Muscle layer of colon (tissue), 2 donors: ENCODE results near the gene MAS1L.

Source experiments
- H3K27ac ChIP-seq: one replicate; pipeline ENCODE4 v1.7.0; 2013; ENCODE audit warnings: low read depth, mild to moderate bottlenecking, low read length, moderate library complexity
- H3K27me3 ChIP-seq, 2 donors: one replicate each; pipeline ENCODE4 v1.7.0; 2013; ENCODE audit warnings: low read length in 2 of 2, mild to moderate bottlenecking in 2 of 2; ENCODE audit not compliant: insufficient read depth in 2 of 2, control insufficient read depth in 1 of 2
- H3K36me3 ChIP-seq: one replicate; pipeline ENCODE4 v1.7.0; 2013; ENCODE audit warnings: mild to moderate bottlenecking, low read length; ENCODE audit not compliant: insufficient read depth
- H3K4me1 ChIP-seq: one replicate; pipeline ENCODE4 v1.7.0; 2013; ENCODE audit warnings: mild to moderate bottlenecking, low read length; ENCODE audit not compliant: insufficient read depth
- H3K4me3 ChIP-seq, 2 donors: one replicate each; pipeline ENCODE4 v1.7.0; 2013; ENCODE audit warnings: low read length in 2 of 2, low read depth in 1 of 2, mild to moderate bottlenecking in 1 of 2, moderate library complexity in 1 of 2
- H3K9ac ChIP-seq: one replicate; pipeline ENCODE4 v1.7.0; 2013; ENCODE audit warnings: low read length
- H3K9me3 ChIP-seq: one replicate; pipeline ENCODE4 v1.7.0; 2013; ENCODE audit warnings: mild to moderate bottlenecking, low read length
- donor health status: abdominal sarcoma.
- donor health status: Adenocarcinoma of cecum.

Gene MAS1L

GRCh38 chr6:29494131-29494530 is 6.4 kb upstream of the MAS1L start:
- no peak overlapping the region for H3K27ac ChIP-seq
- no peaks in the 10 kb centered on the region for H3K4me1 ChIP-seq
- no peak overlapping the region for H3K4me3 ChIP-seq
- no peak overlapping the region for H3K9ac ChIP-seq
- no peaks in the 10 kb centered on the region for H3K9me3 ChIP-seq
- no peaks in the 10 kb centered on the region for H3K27me3 ChIP-seq
- no peaks in the 10 kb centered on the region for H3K36me3 ChIP-seq

- H3K27me3 ChIP-seq, result no peaks in the 10 kb centered on the region
- no peak overlapping the region for H3K9ac ChIP-seq
- H3K9me3 ChIP-seq, result no peaks in the 10 kb centered on the region
- no peaks in the 10 kb centered on the region for H3K36me3 ChIP-seq
- H3K4me1 ChIP-seq, result no peaks in the 10 kb centered on the region
- H3K4me3 ChIP-seq, result no peak overlapping the region
- H3K27ac ChIP-seq, result no peak overlapping the region
Observed at GRCh38 chr6:29493261-29493660, 5.5 kb upstream of the MAS1L start.

- no peaks in the 10 kb centered on the region for H3K27me3 ChIP-seq
- no peak overlapping the region for H3K4me3 ChIP-seq
- no peaks in the 10 kb centered on the region for H3K9me3 ChIP-seq
- no peak overlapping the region for H3K9ac ChIP-seq
- no peaks in the 10 kb centered on the region for H3K4me1 ChIP-seq
- no peaks in the 10 kb centered on the region for H3K36me3 ChIP-seq
- no peak overlapping the region for H3K27ac ChIP-seq
Observed at GRCh38 chr6:29491574-29491973, 3.8 kb upstream of the MAS1L start.

GRCh38 chr6:29490552-29490951 is 2.8 kb upstream of the MAS1L start:
- no peaks in the 10 kb centered on the region for H3K4me1 ChIP-seq
- H3K9me3 ChIP-seq, result no peaks in the 10 kb centered on the region
- no peak overlapping the region for H3K4me3 ChIP-seq
- no peaks in the 10 kb centered on the region for H3K36me3 ChIP-seq
- no peak overlapping the region for H3K27ac ChIP-seq
- H3K27me3 ChIP-seq, result no peaks in the 10 kb centered on the region
- H3K9ac ChIP-seq, result no peak overlapping the region

- H3K4me1 ChIP-seq, result no peaks in the 10 kb centered on the region
- H3K4me3 ChIP-seq, result no peak overlapping the region
Observed at GRCh38 chr6:29490055-29490454, 2.3 kb upstream of the MAS1L start.

GRCh38 chr6:29489286-29489685 is 1.5 kb upstream of the MAS1L start:
- Histone ChIP-seq H3K36me3 (no peaks in the 10 kb centered on the region), H3K27me3 (no peaks in the 10 kb centered on the region), H3K4me3 (no peak overlapping the region), H3K9ac (no peak overlapping the region), H3K9me3 (no peaks in the 10 kb centered on the region), H3K4me1 (no peaks in the 10 kb centered on the region), H3K27ac (no peak overlapping the region)

More at GRCh38 chr6:29490055-29490454, 2.3 kb upstream of the MAS1L start:
- Histone ChIP-seq H3K9me3 (no peaks in the 10 kb centered on the region), H3K36me3 (no peaks in the 10 kb centered on the region), H3K9ac (no peak overlapping the region), H3K27ac (no peak overlapping the region), H3K27me3 (no peaks in the 10 kb centered on the region)

- H3K4me3 ChIP-seq, result no peak overlapping the region
- H3K9ac ChIP-seq, result no peak overlapping the region
- H3K9me3 ChIP-seq, result no peaks in the 10 kb centered on the region
- no peaks in the 10 kb centered on the region for H3K27me3 ChIP-seq
- H3K4me1 ChIP-seq, result no peaks in the 10 kb centered on the region
- H3K36me3 ChIP-seq, result no peaks in the 10 kb centered on the region
- H3K27ac ChIP-seq, result no peak overlapping the region
Observed at GRCh38 chr6:29488874-29489273, 1.1 kb upstream of the MAS1L start.

- H3K9me3 ChIP-seq, result no peaks in the 10 kb centered on the region
- H3K36me3 ChIP-seq, result no peaks in the 10 kb centered on the region
- no peak overlapping the region for H3K9ac ChIP-seq
- H3K4me3 ChIP-seq, result no peak overlapping the region
- H3K27ac ChIP-seq, result no peak overlapping the region
- no peaks in the 10 kb centered on the region for H3K4me1 ChIP-seq
- H3K27me3 ChIP-seq, result no peaks in the 10 kb centered on the region
Observed at GRCh38 chr6:29487131-29487530, 625 bp downstream of the MAS1L start.

GRCh38 chr6:29486577-29486976 is 1.2 kb downstream of the MAS1L start:
- no peak overlapping the region for H3K4me3 ChIP-seq
- no peaks in the 10 kb centered on the region for H3K27me3 ChIP-seq
- no peak overlapping the region for H3K9ac ChIP-seq
- H3K36me3 ChIP-seq, result no peaks in the 10 kb centered on the region
- no peaks in the 10 kb centered on the region for H3K4me1 ChIP-seq
- H3K9me3 ChIP-seq, result no peaks in the 10 kb centered on the region
- H3K27ac ChIP-seq, result no peak overlapping the region

- no peaks in the 10 kb centered on the region for H3K9me3 ChIP-seq
- no peak overlapping the region for H3K4me3 ChIP-seq
- no peak overlapping the region for H3K9ac ChIP-seq
- no peaks in the 10 kb centered on the region for H3K36me3 ChIP-seq
- H3K4me1 ChIP-seq, result no peaks in the 10 kb centered on the region
- no peaks in the 10 kb centered on the region for H3K27me3 ChIP-seq
- no peak overlapping the region for H3K27ac ChIP-seq
Observed at GRCh38 chr6:29483735-29484134, 4.0 kb downstream of the MAS1L start.

GRCh38 chr6:29483186-29483585 is 4.6 kb downstream of the MAS1L start:
- Histone ChIP-seq H3K27ac (no peak overlapping the region), H3K4me3 (no peak overlapping the region), H3K36me3 (no peaks in the 10 kb centered on the region), H3K27me3 (no peaks in the 10 kb centered on the region), H3K4me1 (no peaks in the 10 kb centered on the region), H3K9ac (no peak overlapping the region), H3K9me3 (no peaks in the 10 kb centered on the region)

GRCh38 chr6:29479560-29479959 is 8.2 kb downstream of the MAS1L start:
- no peak overlapping the region for H3K4me3 ChIP-seq
- H3K27me3 ChIP-seq, result no peaks in the 10 kb centered on the region
- no peaks in the 10 kb centered on the region for H3K4me1 ChIP-seq
- H3K9ac ChIP-seq, result no peak overlapping the region
- H3K27ac ChIP-seq, result no peak overlapping the region
- H3K36me3 ChIP-seq, result no peaks in the 10 kb centered on the region
- no peaks in the 10 kb centered on the region for H3K9me3 ChIP-seq
